H9 (cell line): ENCODE results near the gene ENHO. TPM values are rescaled to one million over a fixed set of nuclear protein-coding genes. Genes with fewer than 3 reads are reported as not detected.

ENCODE experiments used
- DNase-seq: peaks from one replicate; pipeline ENCODE4 v3.0.0-alpha.2; 2017
- H2AFZ ChIP-seq: one replicate; pipeline ENCODE4 v1.6.1; 2013; ENCODE audit warnings: mild to moderate bottlenecking, low read length, control low read depth, moderate library complexity
- H2AK5ac ChIP-seq: 2 replicates; pipeline ENCODE4 v1.6.1; 2013; ENCODE audit warnings: low read length, control low read depth, mixed read lengths; ENCODE audit not compliant: insufficient read length
- H2BK120ac ChIP-seq: one replicate; pipeline ENCODE4 v1.6.1; 2013; ENCODE audit warnings: low read depth, mild to moderate bottlenecking, low read length, control low read depth, inconsistent platforms; ENCODE audit not compliant: poor library complexity, severe bottlenecking
- H2BK12ac ChIP-seq: 2 replicates; pipeline ENCODE4 v1.6.1; 2013; ENCODE audit warnings: low read length, control low read depth, mixed read lengths, low read depth; ENCODE audit not compliant: insufficient read length
- H2BK15ac ChIP-seq: 2 replicates; pipeline ENCODE4 v1.6.1; 2013; ENCODE audit warnings: low read depth, low read length, control low read depth
- H2BK20ac ChIP-seq: one replicate; pipeline ENCODE4 v1.6.1; 2013; ENCODE audit warnings: low read depth, mild to moderate bottlenecking, low read length, control low read depth, inconsistent platforms; ENCODE audit not compliant: poor library complexity, severe bottlenecking
- H2BK5ac ChIP-seq: 2 replicates; pipeline ENCODE4 v1.6.1; 2013; ENCODE audit warnings: low read length, control low read depth, mixed read lengths; ENCODE audit not compliant: insufficient read length
- H3K14ac ChIP-seq: 2 replicates; pipeline ENCODE4 v1.6.1; 2013; ENCODE audit warnings: low read length, control low read depth; ENCODE audit not compliant: insufficient read depth
- H3K18ac ChIP-seq: 2 replicates; pipeline ENCODE4 v1.6.1; 2013; ENCODE audit warnings: low read depth, mild to moderate bottlenecking, mixed read lengths, low read length, control low read depth; ENCODE audit not compliant: insufficient read length
- H3K23ac ChIP-seq: 2 replicates; pipeline ENCODE4 v1.6.1; 2013; ENCODE audit warnings: low read length, control low read depth, mixed read lengths, low read depth; ENCODE audit not compliant: insufficient read length
- H3K23me2 ChIP-seq: 2 replicates; pipeline ENCODE4 v1.6.1; 2013; ENCODE audit warnings: low read depth, mild to moderate bottlenecking, mixed read lengths, low read length, control low read depth; ENCODE audit not compliant: insufficient read length, poor library complexity, severe bottlenecking
- H3K27ac ChIP-seq: 2 replicates; pipeline ENCODE4 v1.5.1; 2013; ENCODE audit warnings: low read length, control low read depth, mixed read lengths, low read depth; ENCODE audit not compliant: insufficient read length
- H3K27me3 ChIP-seq: 2 replicates; pipeline ENCODE4 v1.6.1; 2013; ENCODE audit warnings: low read length, control low read depth, inconsistent platforms; ENCODE audit not compliant: insufficient read depth
- H3K4ac ChIP-seq: 2 replicates; pipeline ENCODE4 v1.6.1; 2013; ENCODE audit warnings: low read depth, mild to moderate bottlenecking, control low read depth, inconsistent platforms, low read length, moderate library complexity
- H3K4me1 ChIP-seq: 2 replicates; pipeline ENCODE4 v1.6.1; 2013; ENCODE audit warnings: low read length, control low read depth, inconsistent platforms; ENCODE audit not compliant: insufficient read depth
- H3K4me2 ChIP-seq: 2 replicates; pipeline ENCODE4 v1.6.1; 2013; ENCODE audit warnings: low read length, control low read depth, mixed read lengths; ENCODE audit not compliant: insufficient read length, insufficient read depth
- H3K56ac ChIP-seq: 2 replicates; pipeline ENCODE4 v1.6.1; 2013; ENCODE audit warnings: low read depth, mild to moderate bottlenecking, mixed read lengths, low read length, control low read depth; ENCODE audit not compliant: insufficient read length
- H3K79me1 ChIP-seq: 2 replicates; pipeline ENCODE4 v1.6.1; 2013; ENCODE audit warnings: low read depth, mild to moderate bottlenecking, moderate library complexity, low read length, control low read depth, inconsistent platforms; ENCODE audit not compliant: insufficient read depth, poor library complexity, severe bottlenecking
- H3K79me2 ChIP-seq: 2 replicates; pipeline ENCODE4 v1.6.1; 2013; ENCODE audit warnings: low read length, control low read depth, inconsistent platforms; ENCODE audit not compliant: insufficient read depth
- H3K9ac ChIP-seq: 2 replicates; pipeline ENCODE4 v1.6.1; 2013; ENCODE audit warnings: low read length, control low read depth, mixed read lengths; ENCODE audit not compliant: insufficient read length; ENCODE audit errors: extremely low read depth
- H3K9me3 ChIP-seq: one replicate; pipeline ENCODE4 v1.6.1; 2013; ENCODE audit warnings: low read depth, low read length, inconsistent platforms; ENCODE audit not compliant: control insufficient read depth
- H3T11ph ChIP-seq: one replicate; pipeline ENCODE4 v1.6.1; 2013; ENCODE audit warnings: mild to moderate bottlenecking, low read length, control low read depth, inconsistent platforms
- H4K20me1 ChIP-seq: one replicate; pipeline ENCODE4 v1.6.1; 2013; ENCODE audit not compliant: control insufficient read depth, insufficient read length, insufficient read depth
- H4K5ac ChIP-seq: 2 replicates; pipeline ENCODE4 v1.6.1; 2013; ENCODE audit warnings: low read depth, mild to moderate bottlenecking, mixed read lengths, low read length, control low read depth; ENCODE audit not compliant: insufficient read length
- H4K8ac ChIP-seq: replicated peaks from 2 replicates; pipeline ENCODE4 v1.6.1; 2013; ENCODE audit warnings: low read length, control low read depth, mixed read lengths, low read depth; ENCODE audit not compliant: insufficient read length
- H4K91ac ChIP-seq: 2 replicates; pipeline ENCODE4 v1.6.1; 2013; ENCODE audit warnings: low read depth, mild to moderate bottlenecking, moderate library complexity, mixed read lengths, low read length, control low read depth; ENCODE audit not compliant: insufficient read length
- H3K27ac Mint-ChIP-seq, 3 experiments: 2 replicates in 2 of 3; 3 replicates in 1 of 3; pipeline ENCODE4 v1.8.0; 2020 to 2021; ENCODE audit warnings: mixed read lengths in 3 of 3, mild to moderate bottlenecking in 1 of 3, moderate library complexity in 1 of 3
- H3K27me3 Mint-ChIP-seq: 2 replicates; pipeline ENCODE4 v1.8.0; 2021; ENCODE audit warnings: low read depth, mild to moderate bottlenecking, moderate library complexity, mixed read lengths
- H3K36me3 Mint-ChIP-seq, 3 experiments: 2 replicates in 2 of 3; 3 replicates in 1 of 3; pipeline ENCODE4 v1.8.0; 2020 to 2021; ENCODE audit warnings: low read depth in 3 of 3, mixed read lengths in 3 of 3; ENCODE audit not compliant: insufficient read depth in 1 of 3
- H3K4me1 Mint-ChIP-seq, 2 experiments: 2 replicates each; pipeline ENCODE4 v1.8.0; 2020; ENCODE audit warnings: mixed read lengths in 2 of 2
- H3K4me3 Mint-ChIP-seq, 2 experiments: 2 replicates in 1 of 2; 3 replicates in 1 of 2; pipeline ENCODE4 v1.8.0; 2020 to 2021; ENCODE audit warnings: mild to moderate bottlenecking in 2 of 2, mixed read lengths in 2 of 2, moderate library complexity in 1 of 2
- H3K9me3 Mint-ChIP-seq, 2 experiments: 2 replicates in 1 of 2; 3 replicates in 1 of 2; pipeline ENCODE4 v1.8.0; 2020; ENCODE audit warnings: mild to moderate bottlenecking in 2 of 2, mixed read lengths in 2 of 2, moderate library complexity in 1 of 2
- CTCF ChIP-seq: fragments of 200-600 bp; sonication (generic); conservative IDR thresholded peaks from 3 replicates; pipeline ENCODE4 v1.8.0; 2021; ENCODE audit warnings: antibody characterized with exemption, mild to moderate bottlenecking
- WGBS: extraction: QIAGEN DNeasy Blood & Tissue Kit; methylation state at CpG from one replicate; pipeline ENCODE4 v1.1.7; 2013; ENCODE audit warnings: missing lambda C conversion rate, low lambda C conversion rate, mixed read lengths; ENCODE audit not compliant: insufficient read length; ENCODE audit errors: extremely low coverage; 5-methylcytosine and 5-hydroxymethylcytosine counted together
- total RNA-seq: library from RNA; stranded (reverse); gene quantifications from 2 replicates; pipeline ENCODE4 v1.2.1, GENCODE V29; 2021

The ENHO gene
- total RNA-seq, 1 experiment from 2014 or later: 14.5 TPM

- H3K9ac ChIP-seq: no peak overlapping the region
- no peak overlapping the region for H3K14ac ChIP-seq
- no peak overlapping the region for H4K91ac ChIP-seq
- H3K9me3 ChIP-seq: no peaks in the 10 kb centered on the region
- no peak overlapping the region for H2BK12ac ChIP-seq
- H3K27me3 ChIP-seq: no peaks in the 10 kb centered on the region
- no peaks in the 10 kb centered on the region for H4K20me1 ChIP-seq
- H3K23ac ChIP-seq: no peak overlapping the region
- no peak for TF ChIP-seq CTCF
- no peaks in the 10 kb centered on the region for H3K79me1 ChIP-seq
- no peak overlapping the region; a peak in 1 of 7 replicates for H3K27ac Mint-ChIP-seq
- no peak overlapping the region for H2BK20ac ChIP-seq
- no peak overlapping the region for H3T11ph ChIP-seq
- H4K5ac ChIP-seq: no peak overlapping the region
- H3K4me3 Mint-ChIP-seq: no peak overlapping the region
- no peak overlapping the region for H3K4ac ChIP-seq
- H2BK5ac ChIP-seq: no peak overlapping the region
- H3K4me1 ChIP-seq: peaks cover 13% of the 10 kb centered on the region; the same call in 1 of the 2 replicates
- H3K9me3 Mint-ChIP-seq: peaks cover 0 to 2% of the 10 kb centered on the region in 2 experiments; a peak in 1 of 5 replicates
- peaks cover 36 to 46% of the 10 kb centered on the region in 2 experiments for H3K4me1 Mint-ChIP-seq
- no peak overlapping the region for H2BK15ac ChIP-seq
- H3K36me3 Mint-ChIP-seq: no peaks in the 10 kb centered on the region
- H3K18ac ChIP-seq: no peak overlapping the region
- H3K79me2 ChIP-seq: no peaks in the 10 kb centered on the region
- no peak overlapping the region for H2BK120ac ChIP-seq
- no peak overlapping the region for H3K27ac ChIP-seq
- H3K4me2 ChIP-seq: no peak overlapping the region
- WGBS: no CpG with 5 or more reads among the region's 19 CpGs
- H3K23me2 ChIP-seq: no peaks in the 10 kb centered on the region
- no peak overlapping the region for H3K56ac ChIP-seq
- H3K27me3 Mint-ChIP-seq: peaks cover 7% of the 10 kb centered on the region
- no peak overlapping the region for H2AK5ac ChIP-seq
- H2AFZ ChIP-seq: no peak overlapping the region
- DNase-seq: no peak
- no peak overlapping the region for H4K8ac ChIP-seq
Observed at GRCh38 chr9:34557426-34558321, 34.9 kb upstream of the ENHO start.
